SH-SY5Y (cell line): ENCODE data around the gene ZNF154.

Source experiments
- GATA2 ChIP-seq: IDR thresholded peaks from 2 replicates; pipeline ENCODE4 v1.6.1; 2011; ENCODE audit warnings: mild to moderate bottlenecking, low read depth, low read length
- GATA3 ChIP-seq: IDR thresholded peaks from 2 replicates; pipeline ENCODE4 v1.6.1; 2011; ENCODE audit warnings: low read depth, mild to moderate bottlenecking, low read length, moderate library complexity

DNA sequence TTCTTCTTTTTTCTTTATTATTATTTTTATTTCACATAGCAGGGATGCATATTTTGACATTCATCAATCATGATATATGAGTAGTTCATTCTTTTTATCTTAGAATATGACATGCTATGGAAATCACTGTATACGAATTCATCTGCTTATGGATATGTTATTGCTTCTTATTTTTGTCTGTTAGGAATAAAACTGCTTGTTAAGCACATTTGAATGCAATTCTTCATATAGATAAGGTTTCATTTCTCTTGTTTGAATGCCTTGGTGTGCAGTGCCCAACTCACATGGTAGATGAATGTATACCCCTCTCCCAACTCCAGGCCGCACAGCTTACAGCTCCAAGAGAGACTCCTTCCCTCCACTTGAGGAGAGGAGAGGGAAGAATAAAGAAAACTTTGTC, 48.9 kb upstream of the ZNF154 start:
- TF ChIP-seq GATA2, result no peak
- no peak for TF ChIP-seq GATA3
